Limb (tissue), 2 donors: ENCODE results near the gene SEC22C.

Experiments
- DNase-seq, 2 donors: peaks; one replicate each; pipeline ENCODE4 v3.0.0-alpha.2; 2016; ENCODE audit errors: extremely low spot score in 2 of 2

Gene SEC22C

GRCh38 chr3:42535981-42536784 lies 45.6 kb downstream of the SEC22C start:
- DNase-seq, result no peak

GRCh38 chr3:42533161-42533897 lies 48.4 kb downstream of the SEC22C start:
- no peak for DNase-seq

GRCh38 chr3:42532229-42532628 lies 49.5 kb downstream of the SEC22C start:
- no peak for DNase-seq

GRCh38 chr3:42531470-42531869 lies 50.3 kb downstream of the SEC22C start:
- no peak for DNase-seq

GRCh38 chr3:42530073-42530472 lies 51.7 kb downstream of the SEC22C start:
- DNase-seq, result no peak

GRCh38 chr3:42529468-42529867 lies 52.3 kb downstream of the SEC22C start:
- DNase-seq, result no peak

- DNase-seq, result no peak
These were observed 54.3 kb downstream of the SEC22C start for GRCh38 chr3:42527368-42527917.

GRCh38 chr3:42526616-42527367 lies 55.0 kb downstream of the SEC22C start:
- no peak for DNase-seq

GRCh38 chr3:42525736-42526345 lies 55.9 kb downstream of the SEC22C start:
- DNase-seq, result no peak

GRCh38 chr3:42525212-42525611 lies 56.6 kb downstream of the SEC22C start:
- DNase-seq, result no peak

- DNase-seq, result no peak
These were observed 57.0 kb downstream of the SEC22C start for GRCh38 chr3:42524751-42525150.

GRCh38 chr3:42520906-42521305 lies 60.9 kb downstream of the SEC22C start:
- no peak for DNase-seq

- no peak for DNase-seq
These were observed 61.4 kb downstream of the SEC22C start for GRCh38 chr3:42520336-42520735.

GRCh38 chr3:42519568-42519962 lies 62.2 kb downstream of the SEC22C start:
- no peak for DNase-seq

GRCh38 chr3:42518800-42519567 lies 62.8 kb downstream of the SEC22C start:
- DNase-seq, result no peak

GRCh38 chr3:42517117-42517516 lies 64.7 kb downstream of the SEC22C start:
- no peak for DNase-seq

GRCh38 chr3:42516443-42516842 lies 65.3 kb downstream of the SEC22C start:
- no peak for DNase-seq

GRCh38 chr3:42515976-42516375 lies 65.8 kb downstream of the SEC22C start:
- no peak for DNase-seq

GRCh38 chr3:42515391-42515916 lies 66.3 kb downstream of the SEC22C start:
- DNase-seq, result no peak

GRCh38 chr3:42514876-42515275 lies 66.9 kb downstream of the SEC22C start:
- no peak for DNase-seq
